ENCODE results near the gene MDN1.

- TF ChIP-seq CTCF (IDR thresholded peaks at IDR 0.05): no peak
- no peak for TF ChIP-seq EZH2 (IDR thresholded peaks at IDR 0.05; ENCODE audit: borderline replicate concordance, insufficient read depth, low read depth, low read length, poor library complexity, severe bottlenecking)
Measured at GRCh38 chr6:89685311-89685710, 134.3 kb downstream of the MDN1 start.
